Activated CD4-positive, alpha-beta T cell treated with anti-CD3 and anti-CD28 coated beads for 24 hours (primary cell): Measurements from ENCODE around the gene GIGYF2.

Experiments
- DNase-seq, 2 donors: peaks; one replicate each; pipeline ENCODE4 v3.0.0-alpha.2; 2020; ENCODE audit warnings: low read depth in 2 of 2

The GIGYF2 gene

DNA sequence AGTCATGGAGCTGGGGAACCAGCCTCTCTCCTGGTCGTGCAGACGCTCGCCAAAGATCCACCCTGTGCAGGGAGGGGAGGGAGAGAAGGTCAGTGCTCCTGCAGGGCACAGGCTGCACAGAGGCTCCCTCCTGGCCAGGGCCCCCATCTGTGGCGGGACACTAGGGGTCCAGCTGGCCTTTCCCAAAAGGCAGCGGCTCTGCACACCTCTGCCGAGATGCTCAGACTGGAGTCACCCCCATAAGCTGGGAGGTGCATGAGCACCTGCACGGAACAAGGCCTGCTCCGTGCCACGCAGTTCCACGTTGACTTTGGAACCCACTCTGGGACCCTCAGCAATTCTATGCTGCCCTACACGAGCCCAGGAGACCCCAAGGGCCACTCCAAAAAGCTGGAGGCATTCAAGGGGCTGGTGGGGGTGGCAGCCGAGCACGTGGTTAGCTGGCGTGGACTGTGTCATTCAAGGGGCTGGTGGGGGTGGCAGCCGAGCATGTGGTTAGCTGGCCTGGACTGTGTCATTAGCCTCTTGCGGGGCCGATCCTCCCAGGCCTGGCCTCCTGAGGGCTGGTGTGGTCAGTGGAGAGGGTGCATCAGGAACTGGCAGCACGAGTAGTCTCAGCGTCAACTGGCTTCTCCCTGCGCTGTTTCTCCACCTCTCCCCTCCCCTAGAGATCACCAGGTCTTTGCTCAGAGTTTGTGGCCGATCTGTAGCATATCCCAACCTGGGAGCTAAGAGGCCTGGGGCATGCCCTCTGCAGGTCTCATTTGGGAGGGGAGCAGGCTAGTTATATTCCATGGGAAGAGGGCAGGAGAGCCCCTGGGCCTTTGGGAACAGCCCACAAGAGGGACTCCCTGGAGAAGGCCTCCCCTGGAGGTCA, 182.7 kb downstream of the GIGYF2 start:
- DNase-seq: no peak

DNA sequence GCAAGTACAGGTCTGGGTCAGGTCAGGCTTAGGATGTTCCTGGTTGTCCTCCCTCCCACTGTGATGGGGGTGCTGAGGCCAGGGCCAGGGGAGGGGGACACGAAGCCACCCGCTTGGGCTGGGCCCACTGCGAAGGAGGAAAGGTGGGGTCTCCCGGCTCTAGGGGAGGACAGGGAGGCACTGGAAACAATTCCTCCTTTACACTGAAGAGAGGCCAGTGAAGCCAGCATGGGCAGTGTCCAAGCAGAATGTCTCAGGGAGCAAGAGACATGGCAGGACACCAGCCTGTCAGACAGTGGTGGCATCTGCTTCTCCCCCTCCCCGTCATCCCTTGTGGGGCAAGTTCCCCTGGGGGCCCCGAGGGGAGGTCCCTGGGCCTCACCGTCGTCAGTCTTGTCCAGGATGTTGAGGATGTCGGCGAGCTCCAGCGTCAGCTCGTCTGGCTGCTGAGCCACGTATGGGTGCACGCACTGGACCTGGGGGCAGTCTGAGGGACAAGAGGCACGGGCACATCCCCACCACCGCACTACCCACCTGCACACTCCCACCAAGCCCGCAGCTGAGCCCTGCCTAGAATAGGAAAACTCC, 183.7 kb downstream of the GIGYF2 start:
- DNase-seq: no peak

DNA sequence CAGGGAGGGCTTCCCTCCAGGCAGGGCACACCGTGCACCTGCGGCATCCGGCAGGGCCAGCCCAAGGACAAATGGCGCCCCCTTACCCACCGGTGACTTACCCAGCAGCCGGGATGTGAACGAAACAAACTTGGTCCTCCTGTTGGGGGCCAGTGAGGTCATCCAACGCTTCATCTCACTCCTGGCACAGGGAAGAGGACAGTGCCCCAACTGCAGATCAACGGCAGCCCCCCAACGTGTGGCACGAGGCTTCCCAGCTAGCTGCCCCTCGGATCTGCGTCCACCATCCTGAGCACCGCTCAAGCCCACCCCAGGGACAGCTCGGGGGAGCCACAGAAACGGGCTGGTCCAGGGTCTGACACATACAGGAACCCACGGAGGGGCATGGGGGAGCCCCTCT, 185.0 kb downstream of the GIGYF2 start:
- no peak for DNase-seq

DNA sequence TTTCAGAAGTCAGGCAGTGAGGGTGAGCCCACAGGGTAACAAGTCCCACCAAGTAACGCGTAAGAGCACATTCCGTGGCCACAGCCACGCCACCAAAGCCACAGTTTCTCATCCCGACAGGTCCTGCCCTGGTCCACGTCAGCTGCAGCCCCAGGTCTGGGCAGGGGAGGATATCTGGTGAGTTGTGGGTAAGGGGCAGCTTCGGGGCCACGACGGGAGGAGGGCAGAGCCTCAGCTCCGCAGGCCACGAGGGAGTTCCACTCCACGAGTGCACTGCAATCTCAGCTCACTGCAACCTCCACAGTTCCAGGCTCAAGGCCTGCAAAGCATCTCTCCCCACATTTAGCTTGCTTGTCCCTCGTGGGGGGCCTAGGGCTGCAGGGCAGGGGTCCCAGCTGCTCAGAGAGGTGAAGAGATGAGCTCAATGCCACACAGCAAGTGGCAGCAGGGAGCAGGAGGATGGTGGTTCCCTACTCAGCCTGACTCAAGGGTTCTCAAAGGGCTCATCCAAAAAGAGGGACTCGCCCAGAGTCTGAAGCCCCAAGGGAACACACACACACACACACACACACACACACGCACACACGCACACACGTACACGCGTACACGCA, 185.5 kb downstream of the GIGYF2 start:
- DNase-seq: no peak

DNA sequence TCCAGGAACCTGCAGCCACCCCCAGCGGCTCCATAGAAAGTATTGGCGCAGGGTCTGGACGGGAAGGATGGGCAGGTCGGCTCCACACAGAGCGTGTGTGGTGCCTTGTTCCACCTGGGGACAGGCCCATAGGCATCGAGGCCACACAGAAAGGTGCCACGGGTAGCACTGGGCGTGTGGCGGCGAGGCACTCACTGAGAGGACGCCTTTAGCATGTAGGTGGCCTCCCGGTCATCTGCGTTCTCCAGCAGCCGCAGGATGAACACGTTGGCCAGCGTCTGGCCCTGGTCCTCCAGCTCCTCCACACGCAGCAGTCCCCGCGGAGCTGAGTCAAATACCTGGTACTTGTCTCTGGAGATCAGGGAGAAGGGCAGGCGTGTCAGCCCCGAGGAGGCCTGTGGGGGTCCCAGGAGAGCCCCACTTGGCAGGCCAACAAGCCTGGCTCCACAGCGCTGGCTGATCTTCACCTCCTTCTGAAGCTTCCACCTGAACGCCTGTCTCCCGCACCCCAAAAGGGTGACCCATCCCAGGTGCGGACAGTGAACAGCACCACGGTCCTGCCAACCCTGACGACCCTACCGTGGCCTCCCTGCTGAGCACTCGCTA, 186.1 kb downstream of the GIGYF2 start:
- DNase-seq: no peak

DNA sequence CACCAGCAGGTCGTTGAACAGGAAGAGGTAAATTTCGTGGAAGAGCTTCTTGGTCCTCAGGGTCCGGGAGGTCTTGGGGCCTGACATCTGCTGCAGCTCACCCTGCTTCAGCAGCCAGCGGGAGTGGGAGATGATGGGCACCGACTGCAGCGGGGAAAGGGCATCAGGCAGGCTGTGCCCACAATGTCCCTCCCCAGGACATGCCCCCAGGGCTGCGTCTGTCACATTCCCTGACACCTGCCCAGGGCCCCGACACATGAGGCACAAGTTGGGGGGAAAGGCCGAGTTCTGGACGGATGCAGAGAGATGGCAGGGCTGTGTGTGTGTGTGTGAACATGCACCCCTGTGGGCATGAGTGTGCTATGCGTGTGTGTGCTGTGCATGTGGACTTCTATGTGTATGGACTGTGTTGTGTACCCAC, 186.9 kb downstream of the GIGYF2 start:
- DNase-seq: no peak

DNA sequence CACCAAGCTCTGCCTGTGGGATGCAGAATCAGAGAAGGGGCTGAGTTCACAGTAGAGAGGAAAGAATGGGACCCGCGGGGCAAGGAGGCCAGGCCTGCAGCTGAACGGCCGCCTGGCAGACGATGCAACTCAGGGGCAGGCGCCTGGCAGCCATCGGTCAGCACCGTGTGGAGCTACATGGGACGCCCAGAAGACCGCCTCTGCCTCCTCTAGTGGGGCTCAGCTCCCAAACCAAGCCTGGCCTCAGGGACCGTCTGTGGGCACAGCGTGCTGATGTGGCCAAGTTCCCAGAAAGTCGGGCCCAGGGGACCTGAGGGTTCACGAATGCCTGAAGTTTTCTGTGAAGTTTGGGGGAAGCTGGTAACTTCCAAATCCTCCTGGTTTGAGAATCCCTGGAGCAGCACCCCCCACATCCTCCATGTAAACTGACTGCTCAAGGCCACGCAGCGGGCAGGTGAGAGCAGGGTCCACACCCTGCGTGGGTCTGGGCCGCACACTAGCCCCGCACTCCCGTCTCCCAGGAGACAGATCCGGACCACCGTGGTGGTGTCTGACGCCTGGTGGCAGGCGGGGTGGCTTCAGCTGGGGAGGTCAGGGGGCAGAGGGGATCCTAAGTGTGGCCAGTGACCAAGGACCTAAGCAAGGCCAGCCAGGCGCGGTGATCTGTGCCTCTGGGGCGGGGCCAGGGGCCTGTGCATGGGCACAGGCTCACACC, 187.6 kb downstream of the GIGYF2 start:
- DNase-seq: no peak

DNA sequence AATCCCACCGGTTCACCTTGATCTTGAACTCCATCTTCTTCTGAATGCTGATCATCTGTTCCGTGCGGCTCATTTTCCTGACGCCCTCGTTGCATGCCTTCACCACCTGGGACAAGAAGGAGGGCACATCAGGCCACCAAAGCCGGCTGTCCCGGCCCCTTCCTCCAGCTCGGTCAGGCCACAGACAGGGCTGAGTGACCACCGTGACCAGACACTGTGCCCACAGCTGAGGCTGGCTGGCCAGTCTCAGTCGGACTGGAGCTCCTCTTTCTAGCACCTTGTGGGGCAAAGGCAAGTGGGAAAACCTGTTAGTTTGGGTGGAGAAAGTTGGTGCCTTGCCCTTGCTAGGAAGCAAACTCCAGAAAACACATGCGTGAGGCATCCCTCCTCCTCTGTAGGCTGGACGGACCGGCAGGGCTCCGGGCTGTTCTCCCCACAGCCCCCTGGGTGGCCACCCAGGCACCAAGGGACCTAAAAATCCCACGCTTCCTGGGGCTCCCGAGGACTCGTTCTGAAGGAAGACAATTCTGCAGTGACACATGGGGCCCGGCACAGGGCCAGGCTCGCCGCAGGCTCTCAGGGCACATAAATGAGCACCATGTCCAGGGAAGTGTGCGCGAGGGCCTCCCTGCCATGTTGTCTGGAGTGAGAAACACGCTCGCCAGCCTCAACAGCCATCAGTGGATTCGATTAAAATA, 188.3 kb downstream of the GIGYF2 start:
- DNase-seq: no peak

DNA sequence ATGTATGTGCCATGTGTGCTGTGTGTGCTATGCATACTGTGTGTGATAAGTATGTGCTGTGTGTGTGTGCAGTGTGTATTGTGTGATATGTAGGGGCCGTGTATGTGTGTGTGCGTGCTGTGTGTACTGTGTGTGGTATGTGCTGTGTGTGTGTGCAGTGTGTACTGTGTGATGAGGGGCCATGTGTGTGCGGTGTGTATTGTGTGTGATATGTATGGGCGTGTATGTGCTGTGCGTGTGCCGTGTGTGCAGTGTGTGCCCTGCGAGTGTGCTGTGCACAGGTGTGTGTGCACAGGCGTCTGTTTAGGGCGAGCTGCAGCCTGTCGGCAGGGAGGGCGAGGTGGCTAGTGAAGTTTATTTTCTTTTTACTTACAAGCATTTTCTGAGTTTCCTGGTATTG, 189.0 kb downstream of the GIGYF2 start:
- no peak for DNase-seq

DNA sequence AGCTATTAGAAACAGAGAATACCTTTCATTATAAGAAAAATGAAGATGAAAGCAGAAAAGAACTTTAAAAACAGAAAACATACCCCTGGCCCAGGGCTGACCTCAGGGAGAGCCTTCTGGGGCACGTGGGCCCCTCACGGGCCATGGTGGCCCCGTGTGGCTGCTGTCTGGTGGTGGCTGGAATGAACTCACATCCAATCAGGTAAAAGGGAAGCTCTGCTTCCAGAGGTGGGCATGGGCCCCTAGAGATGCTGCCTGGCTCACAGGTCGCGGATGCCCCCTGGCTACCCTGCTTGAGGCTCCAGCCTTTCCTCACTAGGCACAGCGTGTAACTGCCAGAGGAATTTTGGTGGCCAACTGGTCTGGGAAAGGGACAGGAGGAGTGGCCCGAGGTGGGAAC, 189.5 kb downstream of the GIGYF2 start:
- DNase-seq: no peak

DNA sequence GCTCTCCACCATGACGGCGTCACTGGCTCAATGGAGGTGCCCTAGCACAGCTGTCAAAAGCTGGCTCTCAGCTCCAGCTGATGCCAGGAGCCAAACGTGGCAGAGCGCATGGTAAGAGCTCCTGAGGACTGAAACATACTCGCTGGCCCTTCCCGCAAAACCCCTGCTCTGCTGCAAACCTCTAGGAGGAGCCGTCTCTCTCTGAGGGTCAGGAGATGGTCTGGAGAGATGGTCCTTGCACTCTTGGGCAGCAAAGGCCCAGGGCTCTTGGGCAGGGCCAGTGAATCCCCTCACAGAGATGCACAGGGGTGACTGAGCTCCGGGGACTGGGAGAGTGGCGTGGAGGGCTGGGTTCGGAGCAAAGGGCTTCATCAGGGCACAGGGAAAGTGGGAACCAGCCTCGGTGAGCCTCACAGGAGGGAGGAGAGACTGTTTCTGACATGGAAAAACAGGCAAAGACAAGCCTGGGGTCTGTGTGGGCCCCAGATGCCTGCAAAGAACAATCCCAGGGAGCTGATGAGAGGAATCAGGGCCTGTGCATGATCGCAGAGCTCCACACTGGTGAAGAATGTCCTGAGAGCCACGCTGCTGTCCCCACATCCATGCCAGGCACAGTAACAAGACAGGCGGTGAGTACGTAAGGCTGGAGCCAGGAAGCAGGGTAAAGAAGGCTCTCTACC, 190.2 kb downstream of the GIGYF2 start:
- no peak for DNase-seq

DNA sequence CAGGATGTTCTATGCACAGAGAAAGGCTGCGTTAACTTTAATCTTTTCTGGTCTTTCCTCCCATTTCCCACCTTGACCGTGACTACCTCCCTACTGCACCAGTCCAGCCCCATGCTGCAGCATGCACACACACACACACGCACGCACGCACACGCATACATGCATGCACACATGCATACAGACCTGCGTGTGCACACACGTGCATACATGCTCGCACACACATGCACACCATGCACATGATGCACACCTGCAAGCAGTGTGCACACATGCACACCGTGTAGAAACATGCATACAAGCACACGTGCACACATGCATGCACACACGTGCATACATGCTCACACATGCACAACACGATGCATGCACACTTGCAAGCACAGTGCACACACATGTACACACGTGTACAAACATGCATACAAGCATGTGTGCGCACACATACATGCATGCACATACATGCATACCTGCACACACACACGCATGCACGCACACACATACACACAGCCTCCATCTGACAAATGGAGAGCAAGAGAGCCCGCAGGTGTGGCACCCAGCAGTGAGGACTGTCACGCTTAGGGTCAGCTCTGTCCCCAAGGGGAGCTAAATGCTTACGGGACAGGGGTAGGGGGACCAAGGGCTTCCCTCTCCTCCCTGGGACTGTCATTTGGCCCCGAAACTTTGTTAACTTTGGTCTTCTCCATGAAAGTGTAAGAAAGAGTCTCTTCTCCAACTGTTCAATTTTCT, 191.1 kb downstream of the GIGYF2 start:
- no peak for DNase-seq

DNA sequence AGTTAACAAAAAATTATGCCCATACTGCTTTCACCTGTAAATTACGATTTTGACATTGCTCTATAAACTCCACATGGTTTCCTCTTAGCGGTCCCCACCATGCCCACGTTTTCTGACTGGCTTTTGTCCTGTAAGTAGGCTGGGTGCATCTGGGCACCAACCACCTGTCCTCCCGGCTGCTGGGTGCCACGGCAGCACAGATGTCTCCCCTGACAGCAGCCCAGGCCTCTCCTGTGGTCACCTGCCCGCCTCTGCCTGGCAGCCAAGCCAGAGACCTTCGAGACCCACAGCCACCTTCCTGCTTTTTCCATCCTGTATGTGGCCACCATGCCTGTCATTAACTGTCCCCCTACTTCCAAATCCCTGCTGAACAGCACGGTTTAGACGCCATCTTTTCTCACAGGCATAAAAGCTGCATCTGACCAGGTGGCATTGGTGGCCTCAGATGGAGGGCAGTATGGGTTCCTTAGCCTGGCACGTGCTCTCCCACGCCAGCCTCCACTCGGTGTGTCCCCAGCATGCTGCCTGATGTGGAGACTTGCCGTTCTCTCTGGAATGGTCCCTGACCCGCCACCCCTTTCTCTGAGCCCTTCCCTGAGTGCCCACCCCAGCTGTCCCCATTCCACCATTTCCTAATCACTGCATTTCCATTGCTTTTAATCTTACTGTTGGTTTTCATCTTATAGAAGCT, 191.9 kb downstream of the GIGYF2 start:
- no peak for DNase-seq

DNA sequence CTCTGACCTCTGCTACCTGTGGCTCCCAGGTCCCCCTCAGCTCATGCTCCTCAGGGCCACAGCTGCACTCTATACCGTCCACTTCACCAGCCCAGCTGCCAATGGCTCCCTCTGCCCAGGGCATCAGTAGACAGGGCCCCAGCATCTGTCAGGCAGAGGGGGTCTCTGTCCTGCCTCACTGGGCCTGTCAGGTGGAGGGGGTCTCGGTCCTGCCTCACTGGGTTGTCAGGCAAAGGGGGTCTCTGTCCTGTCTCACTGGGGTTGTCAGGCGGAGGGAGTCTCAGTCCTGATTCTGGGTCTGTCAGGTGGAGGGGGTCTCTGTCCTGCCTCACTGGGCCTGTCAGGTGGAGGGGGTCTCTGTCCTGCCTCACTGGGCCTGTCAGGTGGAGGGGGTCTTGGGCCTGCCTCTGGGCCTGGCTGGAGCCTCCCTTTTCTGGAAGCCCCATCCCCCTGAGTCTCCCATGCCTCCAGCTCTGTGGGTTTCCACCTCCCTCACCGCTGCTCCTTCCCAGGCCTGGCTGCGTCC, 192.8 kb downstream of the GIGYF2 start:
- DNase-seq: no peak

DNA sequence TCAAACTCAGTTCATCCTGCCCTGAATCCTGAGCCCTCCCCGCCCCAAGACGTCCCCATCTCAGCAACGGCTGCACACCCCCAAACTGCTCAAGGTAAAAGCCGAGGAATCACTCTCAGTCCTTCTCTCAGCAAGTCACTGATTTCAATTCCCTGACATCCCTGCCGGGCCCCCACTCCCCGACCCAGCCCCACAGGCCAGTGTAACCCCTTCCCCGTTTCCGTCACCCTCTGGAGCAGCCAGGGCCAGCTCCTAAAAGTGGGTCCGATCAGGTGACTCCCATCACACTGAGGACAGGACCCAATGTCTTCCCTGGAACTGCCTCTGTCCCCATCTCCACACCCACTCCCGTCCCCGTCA, 193.4 kb downstream of the GIGYF2 start:
- no peak for DNase-seq

DNA sequence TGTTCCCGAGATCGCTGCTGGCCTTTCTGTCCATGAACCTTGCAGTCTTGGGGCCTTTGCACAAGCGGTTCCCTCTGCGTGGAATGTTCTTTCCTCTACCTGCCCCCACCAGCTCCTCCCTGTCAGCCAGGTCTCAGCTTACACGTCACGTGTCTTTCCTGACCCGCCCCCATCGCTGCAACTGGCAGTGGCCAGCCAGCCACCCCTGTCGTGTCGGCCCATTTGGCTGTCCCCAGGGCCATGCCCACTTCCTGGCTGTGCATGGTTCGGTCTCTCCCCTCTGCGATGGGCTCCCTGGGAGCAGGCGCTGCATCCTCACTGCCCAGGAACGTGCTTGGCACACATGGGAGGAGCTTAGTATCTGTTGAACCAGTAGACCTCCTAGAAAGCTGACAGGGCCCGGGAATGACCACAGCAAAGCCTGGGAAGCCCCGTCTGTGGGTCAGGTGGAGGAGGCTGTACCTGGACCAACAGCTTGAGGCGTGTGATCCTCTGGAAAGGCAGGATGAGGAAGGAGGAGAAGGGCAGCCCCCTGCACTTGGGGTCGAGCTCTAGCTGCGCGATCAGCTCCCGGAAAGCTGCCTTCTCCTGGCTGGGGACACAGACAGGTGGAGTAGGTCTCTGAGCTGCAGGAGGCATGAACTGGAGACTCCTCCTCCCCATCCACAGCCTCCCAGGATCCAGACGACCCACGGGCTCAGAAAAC, 193.9 kb downstream of the GIGYF2 start:
- no peak for DNase-seq

DNA sequence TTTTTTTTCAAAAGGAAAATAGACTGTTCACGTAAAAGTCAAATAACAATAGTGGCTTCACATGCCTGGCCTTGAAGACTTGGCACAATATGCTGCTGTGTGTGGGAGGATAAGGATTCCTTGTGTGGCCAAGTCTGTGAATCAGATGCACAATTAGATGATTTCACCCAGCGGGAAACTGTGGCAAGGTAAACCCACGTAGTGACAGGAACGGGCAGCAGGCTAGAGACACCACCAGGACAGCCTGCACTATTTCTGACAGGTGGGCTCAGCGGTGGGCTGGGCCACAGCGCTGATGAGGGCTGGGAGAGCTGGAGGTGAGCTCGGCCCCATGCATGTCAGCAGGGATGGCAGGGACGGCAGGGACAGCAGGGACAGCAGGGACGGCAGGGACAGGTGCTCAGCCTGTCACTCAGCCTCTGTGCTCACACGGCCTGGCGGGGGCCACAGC, 194.5 kb downstream of the GIGYF2 start:
- DNase-seq: no peak

DNA sequence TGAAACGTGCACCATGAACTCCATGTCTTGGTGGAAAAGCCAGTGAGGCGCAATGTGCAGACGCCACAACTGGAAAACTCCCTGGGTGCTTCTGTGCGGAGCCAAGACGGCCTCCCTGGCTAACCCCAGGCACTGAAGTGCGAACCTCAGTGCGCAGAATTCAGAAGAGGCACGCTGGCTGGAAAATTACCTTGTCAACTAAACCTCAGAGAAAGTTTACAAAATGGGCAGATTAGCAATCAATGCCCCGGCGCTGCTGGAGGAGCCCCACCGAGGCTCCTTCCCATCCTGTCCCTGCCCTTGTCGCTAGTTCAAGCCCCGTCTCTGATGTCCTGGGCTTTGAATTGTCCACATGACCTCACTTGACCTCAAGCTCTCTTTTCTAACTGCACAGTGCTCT, 195.1 kb downstream of the GIGYF2 start:
- no peak for DNase-seq

DNA sequence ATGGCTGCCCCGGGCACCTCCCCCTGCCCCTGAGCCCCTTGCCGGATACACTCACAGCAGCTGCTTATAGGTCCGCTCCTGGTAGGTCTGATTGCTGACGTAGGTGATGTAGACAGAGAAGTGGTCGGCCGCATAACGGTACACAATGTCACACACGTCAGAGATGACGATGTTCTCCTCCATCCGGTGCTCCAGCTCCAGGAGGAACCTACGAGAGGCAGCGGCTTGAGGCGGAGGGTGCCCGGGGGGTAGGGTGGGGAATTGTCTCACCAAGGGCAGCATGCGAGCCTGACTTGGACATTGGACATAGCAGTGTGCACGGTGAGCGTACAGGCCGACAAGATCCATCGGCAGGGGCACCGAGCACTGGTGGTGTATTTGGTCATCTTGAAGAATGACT, 195.7 kb downstream of the GIGYF2 start:
- DNase-seq: no peak
